Trophoblast cell (in vitro differentiated cells and primary cell): ENCODE measurements around the gene MAGI1.
A peak's percentile ranks its signal among the peaks of the same experiment; 100 is the strongest.

Experiments used
- DNase-seq, 2 donors: peaks; one replicate each; pipeline ENCODE4 v3.0.0-alpha.2; 2016
- H2AFZ ChIP-seq: 2 replicates; pipeline ENCODE4 v1.6.1; 2013; ENCODE audit warnings: low read length, moderate library complexity, mild to moderate bottlenecking; ENCODE audit not compliant: insufficient read depth, poor library complexity
- H2AK5ac ChIP-seq: 2 replicates; pipeline ENCODE4 v1.6.1; 2013; ENCODE audit warnings: mild to moderate bottlenecking, low read length
- H2BK120ac ChIP-seq: 2 replicates; pipeline ENCODE4 v1.6.1; 2013; ENCODE audit warnings: low read length, mild to moderate bottlenecking, moderate library complexity; ENCODE audit not compliant: insufficient read depth, poor library complexity
- H2BK12ac ChIP-seq: 2 replicates; pipeline ENCODE4 v1.6.1; 2013; ENCODE audit warnings: mild to moderate bottlenecking, low read length, moderate library complexity
- H2BK5ac ChIP-seq: 2 replicates; pipeline ENCODE4 v1.6.1; 2013; ENCODE audit warnings: low read length, low read depth, moderate library complexity, mild to moderate bottlenecking; ENCODE audit not compliant: poor library complexity
- H3K14ac ChIP-seq: 2 replicates; pipeline ENCODE4 v1.6.1; 2013; ENCODE audit warnings: mild to moderate bottlenecking, low read length
- H3K18ac ChIP-seq: 2 replicates; pipeline ENCODE4 v1.6.1; 2013; ENCODE audit warnings: mild to moderate bottlenecking, low read length
- H3K23ac ChIP-seq: 2 replicates; pipeline ENCODE4 v1.6.1; 2013; ENCODE audit warnings: low read length
- H3K27ac ChIP-seq: 2 replicates; pipeline ENCODE4 v1.5.1; 2013; ENCODE audit warnings: low read depth, mild to moderate bottlenecking, inconsistent platforms, low read length, moderate library complexity
- H3K27me3 ChIP-seq: 2 replicates; pipeline ENCODE4 v1.6.1; 2013; ENCODE audit warnings: inconsistent platforms, mild to moderate bottlenecking, low read length, moderate library complexity; ENCODE audit not compliant: insufficient read depth
- H3K36me3 ChIP-seq, 2 experiments: 1 replicate in 1 of 2; 2 replicates in 1 of 2; pipeline ENCODE4 v1.6.1; 2013; ENCODE audit warnings: low read length in 2 of 2, mild to moderate bottlenecking in 2 of 2, moderate library complexity in 1 of 2; ENCODE audit not compliant: insufficient read depth in 2 of 2, control insufficient read depth in 1 of 2
- H3K4ac ChIP-seq: 2 replicates; pipeline ENCODE4 v1.6.1; 2013; ENCODE audit warnings: low read depth, mild to moderate bottlenecking, low read length, moderate library complexity
- H3K4me1 ChIP-seq, 2 experiments: 1 replicate in 1 of 2; 2 replicates in 1 of 2; pipeline ENCODE4 v1.6.1; 2013; ENCODE audit warnings: low read length in 2 of 2, mild to moderate bottlenecking in 2 of 2, moderate library complexity in 1 of 2; ENCODE audit not compliant: insufficient read depth in 2 of 2, control insufficient read depth in 1 of 2
- H3K4me2 ChIP-seq: 2 replicates; pipeline ENCODE4 v1.6.1; 2013; ENCODE audit warnings: inconsistent platforms, mild to moderate bottlenecking, low read length, moderate library complexity
- H3K4me3 ChIP-seq: 2 replicates; pipeline ENCODE4 v1.5.1; 2013; ENCODE audit warnings: mild to moderate bottlenecking, low read depth, low read length, inconsistent platforms
- H3K79me1 ChIP-seq: one replicate; pipeline ENCODE4 v1.6.1; 2013; ENCODE audit warnings: low read length
- H3K79me2 ChIP-seq: 2 replicates; pipeline ENCODE4 v1.6.1; 2013; ENCODE audit warnings: low read length, mild to moderate bottlenecking; ENCODE audit not compliant: control insufficient read depth, insufficient read depth, poor library complexity
- H3K9ac ChIP-seq: 2 replicates; pipeline ENCODE4 v1.6.1; 2013; ENCODE audit warnings: mild to moderate bottlenecking, low read length
- H3K9me3 ChIP-seq: 2 replicates; pipeline ENCODE4 v1.6.1; 2013; ENCODE audit warnings: low read depth, mild to moderate bottlenecking, control low read depth, inconsistent platforms, low read length; ENCODE audit not compliant: insufficient read depth
- H4K12ac ChIP-seq: 2 replicates; pipeline ENCODE4 v1.6.1; 2013; ENCODE audit warnings: low read depth, mild to moderate bottlenecking, low read length, moderate library complexity
- H4K8ac ChIP-seq: 2 replicates; pipeline ENCODE4 v1.6.1; 2013; ENCODE audit warnings: low read depth, mild to moderate bottlenecking, low read length, moderate library complexity
- H4K91ac ChIP-seq: one replicate; pipeline ENCODE4 v1.6.1; 2013; ENCODE audit warnings: low read depth, mild to moderate bottlenecking, low read length, moderate library complexity
- WGBS: extraction: QIAGEN DNeasy Blood & Tissue Kit; methylation state at CpG from one replicate; pipeline ENCODE4 v1.1.7; 2013; ENCODE audit warnings: missing lambda C conversion rate; ENCODE audit not compliant: insufficient read length, insufficient coverage; ENCODE audit errors: extremely low coverage; 5-methylcytosine and 5-hydroxymethylcytosine counted together

Gene MAGI1

GRCh38 chr3:65912647-65913046, 126.1 kb downstream of the MAGI1 start:
- Histone ChIP-seq H2AFZ (no peak overlapping the region), H3K36me3 (no peaks in the 10 kb centered on the region), H3K4me2 (no peak overlapping the region), H2BK12ac (no peak overlapping the region), H4K91ac (no peak overlapping the region), H3K79me1 (no peaks in the 10 kb centered on the region), H4K8ac (no peak overlapping the region), H2BK5ac (no peak overlapping the region), H3K9me3 (no peaks in the 10 kb centered on the region), H4K12ac (no peak overlapping the region), H3K18ac (no peak overlapping the region), H3K4me3 (no peak overlapping the region), H3K4me1 (peaks cover 0 to 1% of the 10 kb centered on the region in 2 experiments), H3K9ac (no peak overlapping the region), H3K27ac (no peak overlapping the region), H3K27me3 (no peaks in the 10 kb centered on the region), H3K14ac (no peak overlapping the region), H3K79me2 (no peaks in the 10 kb centered on the region), H2BK120ac (no peak overlapping the region), H3K4ac (no peak overlapping the region), H2AK5ac (no peak overlapping the region), H3K23ac (no peak overlapping the region)
- no CpG with 5 or more reads among the region's 1 CpG for WGBS
- no peak for DNase-seq

DNA sequence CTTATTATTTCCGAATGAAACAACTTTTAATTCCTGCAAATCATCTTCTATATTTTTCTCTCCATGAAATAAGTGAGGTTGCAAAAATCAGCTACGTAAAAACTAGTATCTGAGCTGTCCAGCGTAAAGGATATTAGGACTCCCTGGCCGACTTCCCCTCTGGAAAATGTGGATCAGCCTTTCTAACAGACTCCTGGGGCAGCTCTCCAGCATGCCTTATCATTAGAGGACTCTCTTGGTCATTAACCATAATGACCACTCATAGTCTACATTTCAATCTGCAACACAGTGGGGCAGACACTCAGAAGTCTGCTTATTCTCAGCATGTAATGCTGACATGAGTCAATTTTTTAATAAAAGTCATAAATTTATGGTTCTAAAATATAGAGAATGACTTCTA, 130.1 kb downstream of the MAGI1 start:
- H2BK120ac ChIP-seq, result no peak overlapping the region
- WGBS, result no CpG with 5 or more reads among the region's 4 CpGs
- no peak overlapping the region for H3K4me3 ChIP-seq
- no peak overlapping the region for H2AFZ ChIP-seq
- H4K91ac ChIP-seq, result no peak overlapping the region
- no peak overlapping the region for H4K8ac ChIP-seq
- H3K18ac ChIP-seq, result no peak overlapping the region
- no peak overlapping the region for H3K27ac ChIP-seq
- no peak for DNase-seq
- H3K14ac ChIP-seq, result no peak overlapping the region
- no peaks in the 10 kb centered on the region for H3K9me3 ChIP-seq
- no peak overlapping the region for H2BK12ac ChIP-seq
- H3K4me2 ChIP-seq, result no peak overlapping the region
- no peak overlapping the region for H3K23ac ChIP-seq
- peaks cover 0 to 2% of the 10 kb centered on the region in 2 experiments for H3K4me1 ChIP-seq
- H3K36me3 ChIP-seq, result no peaks in the 10 kb centered on the region
- no peaks in the 10 kb centered on the region for H3K27me3 ChIP-seq
- H3K79me1 ChIP-seq, result peaks cover 1% of the 10 kb centered on the region
- no peak overlapping the region for H2BK5ac ChIP-seq
- peaks cover 3% of the 10 kb centered on the region for H3K79me2 ChIP-seq
- no peak overlapping the region for H4K12ac ChIP-seq
- H3K4ac ChIP-seq, result no peak overlapping the region
- H2AK5ac ChIP-seq, result no peak overlapping the region
- no peak overlapping the region for H3K9ac ChIP-seq

GRCh38 chr3:65907232-65908130, 131.2 kb downstream of the MAGI1 start:
- no peak overlapping the region for H2BK5ac ChIP-seq
- H3K9ac ChIP-seq, result no peak overlapping the region
- WGBS, result no CpG with 5 or more reads among the region's 9 CpGs
- no peaks in the 10 kb centered on the region for H3K27me3 ChIP-seq
- H2BK12ac ChIP-seq, result no peak overlapping the region
- H3K14ac ChIP-seq, result no peak overlapping the region
- no peaks in the 10 kb centered on the region for H3K9me3 ChIP-seq
- no peak overlapping the region for H3K4ac ChIP-seq
- H2AK5ac ChIP-seq, result peak overlapping the region; percentile 56
- H2AFZ ChIP-seq, result no peak overlapping the region
- H3K27ac ChIP-seq, result no peak overlapping the region
- no peak for DNase-seq
- no peak overlapping the region for H3K18ac ChIP-seq
- H4K12ac ChIP-seq, result no peak overlapping the region
- no peak overlapping the region for H4K8ac ChIP-seq
- no peak overlapping the region for H2BK120ac ChIP-seq
- H3K79me1 ChIP-seq, result peaks cover 1% of the 10 kb centered on the region
- H3K23ac ChIP-seq, result no peak overlapping the region
- H3K4me3 ChIP-seq, result no peak overlapping the region
- no peak overlapping the region for H4K91ac ChIP-seq
- H3K36me3 ChIP-seq, result no peaks in the 10 kb centered on the region
- H3K79me2 ChIP-seq, result peaks cover 3% of the 10 kb centered on the region
- peaks cover 0 to 2% of the 10 kb centered on the region in 2 experiments for H3K4me1 ChIP-seq
- no peak overlapping the region for H3K4me2 ChIP-seq

DNA sequence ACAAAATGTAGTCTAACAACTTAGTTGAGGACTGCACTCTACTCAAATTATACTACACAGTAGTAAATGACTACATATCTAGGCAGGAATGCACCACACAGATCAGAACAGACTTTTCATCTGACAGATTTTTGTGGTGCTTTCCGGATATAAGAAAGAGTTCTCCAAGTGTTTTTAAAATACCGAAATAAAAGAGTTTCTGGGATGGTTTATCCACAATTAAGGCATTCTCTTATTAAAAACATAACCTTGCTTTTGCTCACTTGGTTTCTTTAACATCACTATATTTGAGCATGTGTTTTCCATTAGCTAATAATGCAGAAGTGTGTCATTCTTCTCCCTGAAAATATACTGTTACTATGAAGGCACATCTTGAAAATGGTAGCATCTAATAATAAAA, 132.9 kb downstream of the MAGI1 start:
- peaks cover 3% of the 10 kb centered on the region for H3K79me2 ChIP-seq
- H3K36me3 ChIP-seq, result no peaks in the 10 kb centered on the region
- H3K14ac ChIP-seq, result no peak overlapping the region
- H3K79me1 ChIP-seq, result peaks cover 3% of the 10 kb centered on the region
- H2BK5ac ChIP-seq, result no peak overlapping the region
- H3K4me2 ChIP-seq, result no peak overlapping the region
- no peak overlapping the region for H4K91ac ChIP-seq
- H3K23ac ChIP-seq, result no peak overlapping the region
- no peaks in the 10 kb centered on the region for H3K9me3 ChIP-seq
- no CpG with 5 or more reads among the region's 2 CpGs for WGBS
- H3K4ac ChIP-seq, result no peak overlapping the region
- no peak overlapping the region for H2BK120ac ChIP-seq
- no peak overlapping the region for H2AFZ ChIP-seq
- H4K12ac ChIP-seq, result no peak overlapping the region
- H2BK12ac ChIP-seq, result no peak overlapping the region
- H3K4me3 ChIP-seq, result no peak overlapping the region
- H3K27me3 ChIP-seq, result no peaks in the 10 kb centered on the region
- no peak overlapping the region for H3K27ac ChIP-seq
- no peak overlapping the region for H4K8ac ChIP-seq
- H2AK5ac ChIP-seq, result no peak overlapping the region
- no peak for DNase-seq
- H3K4me1 ChIP-seq, result peaks cover 0 to 2% of the 10 kb centered on the region in 2 experiments
- H3K18ac ChIP-seq, result no peak overlapping the region
- H3K9ac ChIP-seq, result no peak overlapping the region
